Measurements from ENCODE around the gene PARM1.

PARM1 gene, protein sequence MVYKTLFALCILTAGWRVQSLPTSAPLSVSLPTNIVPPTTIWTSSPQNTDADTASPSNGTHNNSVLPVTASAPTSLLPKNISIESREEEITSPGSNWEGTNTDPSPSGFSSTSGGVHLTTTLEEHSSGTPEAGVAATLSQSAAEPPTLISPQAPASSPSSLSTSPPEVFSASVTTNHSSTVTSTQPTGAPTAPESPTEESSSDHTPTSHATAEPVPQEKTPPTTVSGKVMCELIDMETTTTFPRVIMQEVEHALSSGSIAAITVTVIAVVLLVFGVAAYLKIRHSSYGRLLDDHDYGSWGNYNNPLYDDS

DNA sequence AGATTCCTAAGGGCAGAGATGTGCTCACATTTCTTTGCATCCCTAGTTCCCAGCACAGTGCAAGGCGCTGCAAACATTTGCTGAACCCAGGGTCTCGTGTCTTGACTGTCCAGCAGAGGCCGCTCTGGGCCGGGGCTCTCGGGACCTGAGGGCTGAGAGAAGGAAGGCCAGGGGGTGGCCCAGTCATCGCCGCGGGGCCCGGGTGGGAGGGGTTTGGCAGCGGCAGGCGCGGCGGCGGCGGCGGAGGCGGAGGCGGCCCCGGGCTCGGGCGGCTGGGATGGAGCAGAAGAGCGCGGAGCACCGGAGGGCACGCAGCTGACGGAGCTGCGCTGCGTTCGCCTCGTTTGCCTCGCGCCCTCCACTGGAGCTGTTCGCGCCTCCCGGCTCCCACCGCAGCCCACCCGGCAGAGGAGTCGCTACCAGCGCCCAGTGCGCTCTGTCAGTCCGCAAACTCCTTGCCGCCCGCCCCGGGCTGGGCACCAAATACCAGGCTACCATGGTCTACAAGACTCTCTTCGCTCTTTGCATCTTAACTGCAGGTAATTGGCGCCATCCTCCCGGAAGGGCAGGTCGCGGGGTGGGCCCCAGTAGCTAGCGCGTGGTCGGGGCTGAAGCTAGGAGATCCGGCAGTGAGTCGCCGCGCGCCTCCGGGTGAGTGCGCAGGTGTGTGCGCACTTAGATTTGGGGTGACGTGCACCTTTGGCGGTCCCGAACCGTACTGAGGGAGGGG, at the start of gene PARM1:
PARM1 (plus strand) TSS at position 285 of the 730 bp plus-strand sequence; CDS start at position 497, 212 bp downstream.
- DNase-seq = peak; percentile 81

DNA sequence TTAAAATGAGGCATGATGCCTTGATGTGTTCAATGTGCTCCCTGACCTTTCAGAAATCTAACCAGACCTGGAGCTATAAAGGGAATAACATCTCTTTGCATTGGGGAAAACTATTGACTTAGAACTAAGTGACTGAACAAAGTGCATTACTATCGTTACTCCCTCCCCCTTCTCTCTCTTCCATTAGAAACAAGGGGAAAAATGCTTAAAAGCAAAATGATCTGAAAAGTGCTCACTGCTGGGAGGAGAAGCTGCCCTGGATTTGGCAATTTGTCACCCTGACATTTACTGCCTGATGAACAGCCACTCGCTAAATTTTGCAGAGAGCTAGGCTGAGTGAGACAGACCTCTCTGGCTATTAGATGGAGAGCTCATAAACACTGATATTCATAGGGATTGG, 48.6 kb upstream of the PARM1 start:
- no peak for DNase-seq

- DNase-seq = peak; percentile 31
These were observed 46.4 kb upstream of the PARM1 start for GRCh38 chr4:74886484-74886883.

DNA sequence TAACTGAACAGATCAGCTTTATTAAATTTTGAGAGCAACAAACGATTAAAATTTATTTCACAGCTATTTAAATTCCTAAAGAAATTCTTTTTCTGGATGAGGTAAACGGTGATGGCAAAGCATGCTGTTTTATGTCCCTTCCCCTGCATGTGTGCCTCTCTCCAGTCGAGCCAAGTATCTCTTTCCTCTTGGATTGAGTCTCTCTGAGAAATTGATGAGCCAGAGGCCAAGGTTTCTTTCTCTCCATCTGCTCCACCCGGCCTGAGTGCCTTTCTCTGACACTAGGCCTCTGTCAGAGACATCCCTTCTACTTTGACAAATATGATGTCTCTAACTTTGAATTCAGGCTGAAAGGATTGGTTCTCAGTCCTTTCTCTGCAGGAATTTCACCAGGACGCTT, 42.6 kb upstream of the PARM1 start:
- no peak for DNase-seq

- DNase-seq = no peak
These were observed 41.9 kb upstream of the PARM1 start for GRCh38 chr4:74891037-74891436.

GRCh38 chr4:74893171-74893570, 39.7 kb upstream of the PARM1 start:
- DNase-seq = no peak

- DNase-seq = no peak
These were observed 36.3 kb upstream of the PARM1 start for GRCh38 chr4:74896595-74896994.

- no peak for DNase-seq
These were observed 35.5 kb upstream of the PARM1 start for GRCh38 chr4:74897386-74897785.

DNA sequence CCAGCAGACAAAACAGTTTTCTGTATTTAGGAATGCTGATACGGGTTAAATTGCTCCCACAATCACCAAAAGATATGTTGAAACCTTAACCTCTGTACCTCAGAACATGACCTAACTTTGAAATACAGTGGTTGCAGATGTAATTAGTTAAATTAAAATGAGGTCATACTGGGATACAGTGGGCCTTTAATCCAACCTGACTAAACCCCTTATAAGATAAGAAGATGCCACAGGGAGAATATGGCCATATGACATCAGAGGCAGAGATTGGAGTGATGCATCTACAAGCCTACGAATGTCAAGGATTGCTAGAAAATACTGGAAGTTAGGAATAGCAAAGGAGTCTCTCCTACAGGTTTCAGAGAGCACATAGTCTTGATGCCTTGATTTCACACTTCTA, 32.1 kb upstream of the PARM1 start:
- DNase-seq = no peak

- DNase-seq = no peak
These were observed 28.3 kb upstream of the PARM1 start for GRCh38 chr4:74904509-74905065.

- no peak for DNase-seq
These were observed 26.1 kb upstream of the PARM1 start for GRCh38 chr4:74906771-74907170.

GRCh38 chr4:74919783-74920182, 13.1 kb upstream of the PARM1 start:
- no peak for DNase-seq

DNA sequence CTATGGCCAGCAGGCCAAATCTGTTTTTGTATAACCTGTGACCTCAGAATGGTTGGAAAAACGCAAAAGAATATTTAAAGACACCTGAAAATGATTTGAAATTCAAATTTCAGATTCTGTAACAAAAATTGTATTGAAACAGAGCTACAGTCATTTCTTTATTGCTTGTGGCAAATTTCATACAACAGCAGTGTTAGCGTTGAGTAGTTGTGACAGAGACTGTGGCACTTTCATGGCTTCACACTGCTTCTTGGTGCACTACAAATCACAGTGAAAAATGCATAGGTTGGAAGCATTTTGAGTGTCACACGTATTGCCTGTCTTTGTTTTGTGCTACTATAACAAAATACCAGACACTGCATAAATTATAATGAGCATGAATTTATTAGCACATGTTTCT, 12.2 kb upstream of the PARM1 start:
- no peak for DNase-seq

- no peak for DNase-seq
These were observed 11.4 kb upstream of the PARM1 start for GRCh38 chr4:74921490-74921889.

GRCh38 chr4:74926007-74926406, 6.9 kb upstream of the PARM1 start:
- DNase-seq = no peak

DNA sequence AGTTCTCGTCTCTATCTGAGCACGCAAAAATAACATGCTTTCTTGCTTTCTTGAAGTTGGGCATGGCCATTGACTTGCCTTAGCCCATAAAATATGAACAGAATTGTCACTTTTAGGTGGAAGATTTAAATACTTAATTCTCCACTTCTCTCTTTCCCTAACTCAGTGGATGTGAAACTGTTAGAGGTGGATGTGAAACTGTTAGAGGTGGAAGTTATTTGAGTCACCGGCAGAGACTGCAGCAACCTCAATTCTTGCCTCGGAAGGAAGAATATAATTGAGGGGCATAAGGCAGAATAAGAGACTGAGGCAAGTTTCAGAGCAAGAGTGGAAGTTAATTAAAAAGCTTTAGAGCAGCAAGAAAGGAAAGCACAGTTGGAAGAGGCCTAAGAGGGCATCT, 2.8 kb upstream of the PARM1 start:
- DNase-seq = no peak

DNA sequence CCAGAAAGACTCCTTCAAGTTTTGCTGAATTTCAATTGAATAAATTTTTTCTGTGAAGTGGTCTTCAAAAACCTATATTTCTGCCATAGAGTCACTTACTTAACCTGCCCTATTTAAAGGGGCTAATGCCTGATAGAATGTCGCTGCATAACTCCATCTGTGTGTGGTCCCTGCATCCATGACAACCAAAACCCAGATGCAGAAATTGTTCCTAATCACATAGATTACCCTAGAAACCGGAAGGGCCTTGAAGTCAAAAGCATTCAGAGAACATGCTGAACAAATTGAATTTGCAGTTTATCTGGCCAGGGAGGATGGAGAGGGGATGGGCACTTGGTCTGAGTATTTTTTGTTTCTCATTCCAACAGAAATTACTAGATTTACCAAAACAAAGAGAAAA, 1.5 kb upstream of the PARM1 start:
- no peak for DNase-seq

- DNase-seq = no peak
These were observed 906 bp upstream of the PARM1 start for GRCh38 chr4:74932010-74932409.

DNA sequence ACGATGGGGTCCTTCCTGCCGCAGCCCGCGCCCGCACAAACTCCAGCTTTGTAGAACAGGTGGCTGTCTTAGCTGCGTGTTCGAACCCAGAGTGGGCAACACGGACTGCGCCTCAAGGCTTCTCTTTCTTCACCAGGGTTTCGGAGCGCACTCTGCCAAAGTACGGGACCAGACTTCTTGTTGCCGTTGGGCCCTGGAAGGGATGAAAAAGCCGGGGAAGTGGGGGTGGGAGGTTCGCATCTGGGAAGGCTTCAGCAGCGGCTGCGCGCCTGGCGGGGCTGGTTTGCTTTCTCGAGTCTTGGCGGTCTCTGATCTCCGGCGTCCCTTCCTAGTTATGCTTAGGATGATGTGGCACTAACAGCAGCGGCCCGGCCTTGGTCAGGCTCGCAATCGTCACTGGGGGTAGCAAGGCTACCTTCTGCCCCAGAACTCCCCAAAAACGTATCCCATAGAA, 673 bp downstream of the PARM1 start:
- DNase-seq = no peak

DNA sequence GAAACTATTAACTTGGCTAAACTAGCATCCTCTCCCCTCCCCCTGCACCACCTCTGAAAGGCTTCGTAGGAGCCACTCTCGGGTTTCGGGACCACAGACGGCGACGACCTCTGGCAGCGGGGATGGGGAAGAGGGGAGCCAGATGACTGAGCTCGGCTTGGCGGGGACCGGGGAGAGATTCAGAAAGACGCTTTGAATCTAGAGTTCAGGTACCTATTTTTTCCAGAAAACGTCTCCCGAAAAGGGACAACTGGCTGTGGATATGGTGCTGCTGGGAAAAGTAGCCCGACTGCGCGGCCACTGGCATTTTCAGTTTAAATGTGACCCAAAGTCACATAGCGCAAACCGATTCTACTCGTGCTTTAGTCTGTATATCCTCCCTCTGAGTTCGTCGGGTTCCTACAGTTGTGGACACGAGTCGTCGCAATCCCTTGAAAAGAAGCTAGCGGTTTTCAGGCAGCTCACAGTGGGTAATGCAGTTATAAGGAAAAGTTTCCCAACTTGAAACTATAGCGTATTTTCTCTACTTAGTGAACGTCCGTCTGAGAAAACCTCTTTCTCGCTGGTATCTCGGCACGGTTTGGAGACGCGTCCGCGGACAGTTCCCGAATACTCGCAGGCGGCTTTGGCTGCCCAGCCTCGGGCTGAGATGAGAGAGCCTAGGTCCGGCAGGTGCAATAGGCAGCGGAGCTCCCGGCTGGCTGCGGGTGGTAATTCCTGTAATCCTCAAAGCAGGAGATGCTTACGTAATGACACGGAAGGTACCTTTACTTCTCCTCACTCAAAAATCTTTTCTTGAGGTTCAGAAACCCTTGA, 1.3 kb downstream of the PARM1 start:
- DNase-seq = peak; percentile 25

DNA sequence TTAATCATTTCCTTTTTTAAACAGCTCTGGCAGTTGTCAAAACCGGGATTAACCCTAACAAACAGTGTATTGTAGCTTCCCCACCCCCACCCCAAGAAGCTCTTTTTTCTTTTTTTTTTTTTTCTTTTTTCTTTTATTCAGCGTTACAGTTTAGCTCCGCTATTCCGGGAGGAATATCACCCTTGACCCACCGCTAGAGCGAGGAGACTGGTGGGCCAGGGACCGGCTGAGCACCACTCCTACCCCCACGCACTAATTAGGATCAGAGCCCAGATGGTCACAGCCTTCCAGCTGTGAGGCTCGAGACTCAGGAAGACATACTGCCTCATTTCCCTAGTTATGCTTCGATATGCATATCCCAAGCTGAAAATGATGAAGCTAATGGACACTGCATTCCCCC, 2.0 kb downstream of the PARM1 start:
- no peak for DNase-seq

GRCh38 chr4:74941123-74941522, 8.2 kb downstream of the PARM1 start:
- DNase-seq = no peak

GRCh38 chr4:74942251-74942917, 9.5 kb downstream of the PARM1 start:
- DNase-seq = no peak
